Activated naive CD8-positive, alpha-beta T cell treated with anti-CD3 and anti-CD28 coated beads, Interleukin-2, amount 50 U/mL, for 16 hours (primary cell): Measurements from ENCODE around the gene SNRPD3.
"Not testable (repeated sequence)": the region's sequence is repeated elsewhere in the genome, so short reads cannot be mapped to it uniquely, and the experiment has no call there.

Experiments used
- DNase-seq: peaks from one replicate; pipeline ENCODE4 v3.0.0-alpha.2; 2020; ENCODE audit warnings: low read depth, low spot score

Gene SNRPD3

DNA sequence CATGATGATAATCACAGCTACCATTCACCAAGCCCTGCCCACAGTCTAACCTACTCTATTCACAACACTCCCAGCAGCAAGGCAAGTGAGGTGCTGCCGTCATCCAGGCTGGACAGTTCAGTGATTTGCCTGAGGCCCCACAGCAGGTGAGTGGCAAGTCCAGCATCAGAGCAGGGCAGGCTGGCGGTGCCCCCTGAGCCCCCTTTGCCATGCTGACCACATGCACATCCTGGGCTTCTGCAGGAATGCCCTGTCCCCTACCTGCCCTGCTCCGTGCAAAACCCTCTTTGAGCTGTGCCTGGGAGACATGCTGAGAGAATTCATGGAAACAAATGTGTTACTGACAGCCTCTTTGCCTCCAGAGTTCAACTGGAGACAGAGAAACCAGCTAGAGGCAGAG lies 54.1 kb downstream of the SNRPD3 start:
- DNase-seq: not testable (repeated sequence)

DNA sequence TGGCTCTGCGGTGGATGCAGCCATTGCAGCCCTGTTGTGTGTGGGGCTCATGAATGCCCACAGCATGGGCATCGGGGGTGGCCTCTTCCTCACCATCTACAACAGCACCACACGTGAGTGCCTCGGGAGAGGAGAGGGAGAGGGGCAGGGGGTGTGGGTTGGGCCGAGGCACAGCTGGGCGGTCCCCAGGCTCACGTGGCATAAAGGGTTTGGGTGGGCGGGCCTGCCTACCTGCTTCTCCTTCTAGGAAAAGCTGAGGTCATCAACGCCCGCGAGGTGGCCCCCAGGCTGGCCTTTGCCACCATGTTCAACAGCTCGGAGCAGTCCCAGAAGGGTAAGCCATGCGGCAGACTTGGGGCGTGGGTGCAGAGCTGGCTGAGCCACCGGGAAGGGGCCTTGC lies 59.0 kb downstream of the SNRPD3 start:
- not testable (repeated sequence) for DNase-seq

DNA sequence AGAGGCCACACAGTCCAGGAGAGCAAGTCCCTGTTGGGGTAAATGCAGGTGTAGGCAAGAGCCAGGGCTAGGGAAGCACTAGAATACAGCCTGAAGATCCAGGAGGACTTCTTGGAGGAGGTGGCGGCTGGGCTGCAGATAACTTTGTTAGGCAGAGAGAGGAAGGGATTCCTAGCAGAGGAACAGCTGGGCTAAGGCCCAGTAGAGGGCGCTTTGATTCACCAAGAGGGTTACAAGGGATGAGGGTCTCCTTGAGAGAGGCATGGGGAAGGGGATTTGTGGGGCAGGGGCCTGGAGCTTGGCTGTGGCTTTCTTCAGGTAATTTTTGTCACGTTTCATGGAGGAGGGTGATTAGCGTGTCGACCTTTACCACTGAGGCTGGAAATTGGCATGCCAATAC lies 65.4 kb downstream of the SNRPD3 start:
- DNase-seq: not testable (repeated sequence)

DNA sequence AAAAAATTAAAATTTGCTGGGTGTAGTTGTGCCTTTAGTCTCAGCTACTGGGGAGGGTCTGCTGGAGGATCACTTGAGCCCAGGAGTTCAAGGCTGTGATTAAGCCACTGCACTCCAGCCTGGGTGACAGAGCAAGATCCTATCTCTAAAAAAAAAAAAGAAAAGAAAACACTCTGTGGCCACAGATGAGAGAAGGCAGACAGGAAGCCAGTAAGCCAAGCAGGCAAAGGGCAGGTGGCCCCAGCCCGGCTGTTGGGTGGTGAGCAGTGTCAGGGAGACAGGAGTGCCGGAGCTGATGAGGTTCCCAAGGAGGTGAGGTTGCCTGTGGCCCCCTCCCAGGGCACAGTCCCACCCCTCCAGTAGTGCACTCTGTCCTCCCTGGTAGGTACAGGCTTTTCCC lies 66.8 kb downstream of the SNRPD3 start:
- not testable (repeated sequence) for DNase-seq
